ENCODE results near the gene DIDO1.
A peak's percentile ranks its signal among the peaks of the same experiment; 100 is the strongest.
"Not testable (repeated sequence)": the region's sequence is repeated elsewhere in the genome, so short reads cannot be mapped to it uniquely, and the experiment has no call there.

DIDO1 gene

DNA sequence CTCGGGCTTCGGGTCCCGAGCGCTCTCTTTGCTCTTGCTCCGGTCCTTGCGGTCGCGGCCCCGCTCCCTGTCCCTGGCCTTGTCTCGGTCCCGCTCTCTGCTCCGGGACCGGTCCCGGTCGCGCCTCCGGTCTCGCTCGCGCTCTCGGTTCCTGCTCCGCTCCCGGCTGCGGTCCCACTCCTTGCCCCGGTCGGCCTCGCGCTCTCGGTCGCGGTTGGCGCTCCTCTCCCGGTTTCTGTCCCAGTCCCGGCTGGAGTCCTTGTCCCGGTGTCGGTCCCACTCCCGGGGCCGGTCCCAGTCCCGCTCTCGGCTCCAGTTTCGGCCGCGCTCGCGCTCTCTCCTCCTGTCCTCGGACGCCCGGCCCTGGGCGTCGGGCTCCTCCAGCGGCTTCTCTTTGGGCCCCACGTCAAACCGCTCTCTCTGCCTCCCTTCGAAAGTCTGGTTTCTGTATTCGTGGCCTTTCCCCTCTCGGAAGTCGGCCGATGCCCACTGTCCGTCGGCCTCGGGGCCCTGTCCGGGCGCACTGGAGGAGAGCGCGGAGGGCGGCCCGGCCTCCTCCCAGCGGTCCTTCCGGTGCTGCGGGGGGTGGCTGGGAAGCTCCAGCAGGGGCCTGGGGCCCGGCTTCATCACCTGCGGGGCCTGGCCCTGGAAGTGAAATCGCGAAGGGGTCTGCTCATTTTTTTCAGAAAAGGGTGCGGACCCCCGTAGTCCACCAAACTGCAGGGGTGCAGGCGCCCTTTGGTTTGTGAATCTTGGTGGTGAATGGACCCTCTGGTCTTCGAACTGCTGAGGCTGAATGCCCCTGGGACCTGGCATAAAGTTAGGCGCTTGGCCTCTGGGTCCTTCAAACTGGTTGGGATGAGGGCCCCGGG lies 46.8 kb downstream of the DIDO1 start:
- no peak for DNase-seq (ENCODE audit: low read depth)

DNA sequence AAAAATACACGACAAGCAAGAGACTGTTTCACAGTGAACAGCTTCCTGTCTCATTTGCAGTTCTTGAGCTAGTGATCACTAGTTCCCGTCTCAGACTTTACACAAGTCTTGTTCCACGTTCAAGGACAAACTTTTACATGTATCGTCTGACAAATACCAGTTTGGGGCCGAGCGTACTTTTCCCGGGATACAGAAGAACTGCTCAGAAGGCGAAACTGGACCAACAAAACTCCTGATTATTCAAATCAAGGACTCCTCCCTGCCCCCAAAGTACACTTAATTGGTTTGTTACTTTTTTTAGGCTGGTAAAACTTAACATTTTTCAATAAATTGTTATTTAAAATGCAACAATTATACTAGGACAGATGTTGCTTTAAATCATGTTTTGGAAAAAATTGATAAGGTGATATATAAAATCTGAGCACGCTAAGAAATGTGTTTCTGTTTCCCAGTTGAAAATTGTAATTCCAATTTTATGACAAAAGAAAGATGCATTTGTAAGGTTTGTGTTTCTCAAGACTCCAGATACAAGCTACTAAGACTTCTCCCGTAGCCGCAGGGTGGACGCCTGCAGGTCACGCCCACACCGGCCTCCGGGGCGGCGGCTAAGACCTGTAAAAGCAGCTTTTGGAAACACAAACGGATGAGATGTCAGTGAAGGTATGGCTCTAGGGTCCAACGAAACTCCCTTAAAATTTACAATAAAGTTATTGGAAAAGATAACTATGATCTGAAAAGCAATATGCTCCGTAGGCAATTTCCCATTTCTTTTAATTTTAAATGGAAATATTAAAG lies 47.9 kb downstream of the DIDO1 start:
- DNase-seq (ENCODE audit: low read depth) = no peak

DNA sequence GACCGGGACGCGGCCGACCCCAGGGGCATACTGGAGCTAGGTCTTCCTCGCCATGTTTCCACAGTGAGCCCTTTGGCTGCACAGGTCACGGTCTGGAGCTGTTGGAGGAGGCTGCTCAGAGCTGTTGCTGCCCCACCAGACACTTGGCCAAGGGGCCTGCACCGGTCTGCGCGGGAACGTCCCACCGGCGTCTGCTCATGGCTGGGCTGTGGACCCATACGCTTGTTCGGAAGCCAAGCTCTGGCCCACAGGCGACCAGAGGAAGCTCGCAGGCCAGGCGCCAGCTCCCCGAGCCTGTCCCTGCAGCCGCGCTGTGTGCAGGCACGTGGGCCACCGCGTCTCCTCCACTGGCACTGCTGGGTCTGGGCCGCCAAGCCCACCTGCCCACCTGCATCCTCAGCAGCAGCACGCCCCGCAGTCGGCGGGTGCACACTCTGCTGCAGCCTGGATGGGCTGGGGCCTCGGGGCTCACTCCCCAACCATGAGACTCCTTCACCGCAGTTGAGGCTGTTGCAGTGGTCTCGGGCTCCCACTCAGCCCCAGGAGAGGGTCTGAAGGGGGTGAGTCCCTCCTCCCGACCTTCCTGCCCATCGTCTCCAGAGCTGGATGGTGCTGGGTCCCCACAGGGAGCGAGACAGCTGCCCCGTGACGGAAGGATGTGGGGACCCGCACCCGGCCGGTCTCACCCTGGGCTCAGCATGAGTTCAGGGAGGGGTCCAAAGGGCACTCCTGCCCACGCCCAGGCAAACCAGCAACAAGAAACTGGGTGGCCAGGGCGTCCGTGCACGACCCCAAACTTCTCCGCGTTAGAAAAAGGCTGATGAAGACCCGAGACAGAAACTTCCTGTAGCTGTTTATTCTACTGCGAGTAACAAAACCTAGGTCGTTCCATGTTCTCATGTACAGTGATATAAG lies 49.1 kb downstream of the DIDO1 start:
- DNase-seq (ENCODE audit: low read depth) = no peak

DNA sequence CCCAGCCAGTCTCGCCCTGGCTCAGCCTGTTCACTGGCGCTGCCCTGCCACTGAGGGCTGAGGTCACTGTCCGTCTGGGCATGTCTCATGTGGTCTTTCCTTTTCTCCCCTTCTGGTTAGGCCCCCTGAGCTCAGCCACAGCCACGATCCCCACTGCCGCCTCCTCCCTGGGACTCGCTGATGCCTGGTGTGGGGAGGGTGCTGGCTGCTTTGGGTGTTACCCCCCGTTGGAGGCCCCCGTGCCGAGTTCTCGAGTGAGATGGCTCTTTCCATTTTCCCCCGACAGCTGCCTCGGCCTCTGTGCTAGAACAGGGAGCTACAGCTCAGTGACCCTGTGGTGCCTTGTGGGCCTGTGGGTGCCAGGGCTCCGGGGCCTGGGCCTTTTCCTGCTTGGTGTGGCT lies 49.8 kb downstream of the DIDO1 start:
- DNase-seq (ENCODE audit: low read depth) = no peak

DNA sequence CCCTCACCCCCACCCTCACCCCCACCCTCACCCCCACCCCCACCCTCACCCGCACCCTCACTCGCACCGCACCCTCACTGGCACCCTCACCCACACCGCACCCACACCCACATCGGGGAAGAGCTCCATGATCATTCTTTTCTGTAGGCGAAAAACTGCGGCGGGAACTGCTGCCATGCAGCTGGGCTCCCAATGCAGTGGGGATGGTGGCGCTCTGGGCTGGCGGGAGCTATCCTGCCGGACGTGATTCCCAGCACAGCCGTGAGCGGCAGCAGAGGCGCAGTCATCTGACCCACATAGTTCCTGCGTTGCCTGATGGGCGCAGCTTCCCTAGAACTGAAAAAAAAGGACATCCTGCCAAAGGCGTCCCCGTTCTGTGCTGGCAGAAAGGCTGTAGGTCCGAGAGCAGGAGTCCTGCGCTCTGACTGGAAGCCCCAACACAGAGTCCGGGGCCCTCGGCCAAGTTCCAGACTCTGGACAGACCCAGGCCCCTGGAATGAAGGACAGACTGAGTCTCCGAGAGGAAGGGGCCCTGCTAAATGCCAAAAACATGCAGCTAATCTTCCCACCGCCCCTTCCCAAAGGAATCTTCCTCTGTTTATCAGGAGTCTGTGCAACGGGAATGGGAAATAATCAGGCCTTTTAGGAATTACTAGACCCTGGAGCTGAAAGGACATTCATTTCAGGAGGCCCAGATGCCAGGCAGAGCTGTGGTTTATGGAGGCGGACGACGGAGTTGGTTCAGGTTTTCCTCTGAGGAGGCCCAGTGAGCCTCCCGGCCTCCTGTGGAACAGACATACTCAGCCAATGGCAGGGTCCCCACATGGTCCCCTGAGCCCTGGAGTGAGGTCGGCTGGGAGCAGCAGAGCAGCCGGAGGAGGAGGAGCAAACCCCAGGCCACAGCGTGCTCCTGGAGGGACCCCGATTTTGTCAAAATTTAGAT lies 50.6 kb downstream of the DIDO1 start:
- no peak for DNase-seq (ENCODE audit: low read depth)

DNA sequence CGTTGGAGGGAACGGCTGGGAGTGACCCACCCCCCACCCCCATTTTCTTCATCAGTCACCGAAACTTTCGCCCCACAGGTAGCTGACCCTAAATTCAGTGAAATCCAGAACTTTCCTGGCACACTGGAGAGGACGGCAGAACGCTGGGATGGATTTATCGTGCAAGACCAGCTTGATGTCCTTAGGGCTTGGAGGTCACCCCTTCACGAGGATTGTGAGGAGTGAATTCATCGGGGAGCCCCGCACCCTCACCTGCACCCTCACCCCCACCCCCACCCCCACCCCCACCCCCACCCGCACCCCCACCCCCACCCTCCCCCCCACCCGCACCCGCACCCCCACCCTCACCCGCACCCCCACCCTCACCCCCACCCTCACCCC lies 51.4 kb downstream of the DIDO1 start:
- DNase-seq (ENCODE audit: low read depth) = no peak

DNA sequence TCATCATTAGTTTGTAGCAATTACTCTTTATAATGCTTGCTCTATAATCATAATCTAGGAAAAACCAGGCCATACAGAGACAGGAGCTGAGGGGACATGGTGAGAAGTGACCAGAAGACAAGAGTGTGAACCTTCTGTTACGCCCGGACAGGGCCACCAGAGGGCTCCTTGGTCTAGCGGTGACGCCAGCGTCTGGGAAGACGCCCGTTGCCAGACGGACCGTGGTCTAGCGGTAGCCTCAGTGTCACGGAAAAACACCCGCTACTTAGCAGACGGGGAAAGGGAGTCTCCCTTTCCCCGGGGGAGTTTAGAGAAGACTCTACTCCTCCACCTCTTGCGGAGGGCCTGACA lies 52.6 kb downstream of the DIDO1 start:
- not testable (repeated sequence) for DNase-seq (ENCODE audit: low read depth)

DNA sequence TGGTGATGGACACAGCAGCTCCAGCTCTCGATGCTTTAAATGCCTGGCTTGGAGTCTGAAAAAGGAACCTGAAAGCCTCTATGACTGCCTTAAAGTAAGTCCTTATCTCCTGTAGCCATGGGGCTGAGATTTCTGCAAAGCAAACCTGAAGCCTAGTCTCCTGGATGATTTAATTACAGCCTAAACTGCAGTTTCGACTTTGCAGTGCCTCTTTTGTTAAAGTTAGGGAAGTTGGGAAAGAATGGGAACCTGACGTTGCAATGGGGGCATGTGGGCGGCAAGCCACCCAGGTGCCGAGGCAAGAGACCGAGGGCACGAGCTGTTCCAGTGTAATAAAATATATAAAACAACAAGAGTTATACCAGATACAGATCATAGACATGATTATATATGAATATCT lies 53.0 kb downstream of the DIDO1 start:
- DNase-seq (ENCODE audit: low read depth) = no peak

DNA sequence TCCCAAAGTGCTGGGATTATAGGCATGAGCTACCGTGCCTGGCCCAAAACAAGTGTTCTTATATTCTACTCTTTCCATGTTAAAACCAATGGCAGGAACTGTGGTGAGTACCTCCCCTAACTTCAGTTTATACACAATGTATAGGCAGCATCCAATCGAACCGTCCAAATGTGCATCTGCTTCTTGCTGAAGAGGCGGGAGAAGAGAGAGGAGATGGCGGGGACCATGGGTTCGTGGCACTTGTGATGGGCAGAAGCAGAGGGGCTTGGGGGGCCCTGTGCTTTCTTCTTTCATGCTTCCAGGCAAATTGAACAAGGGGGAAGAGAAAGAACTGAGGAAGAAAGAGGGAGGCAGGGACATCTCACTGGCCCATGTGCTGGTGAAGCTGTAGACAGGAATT lies 53.4 kb downstream of the DIDO1 start:
- no peak for DNase-seq (ENCODE audit: low read depth)

DNA sequence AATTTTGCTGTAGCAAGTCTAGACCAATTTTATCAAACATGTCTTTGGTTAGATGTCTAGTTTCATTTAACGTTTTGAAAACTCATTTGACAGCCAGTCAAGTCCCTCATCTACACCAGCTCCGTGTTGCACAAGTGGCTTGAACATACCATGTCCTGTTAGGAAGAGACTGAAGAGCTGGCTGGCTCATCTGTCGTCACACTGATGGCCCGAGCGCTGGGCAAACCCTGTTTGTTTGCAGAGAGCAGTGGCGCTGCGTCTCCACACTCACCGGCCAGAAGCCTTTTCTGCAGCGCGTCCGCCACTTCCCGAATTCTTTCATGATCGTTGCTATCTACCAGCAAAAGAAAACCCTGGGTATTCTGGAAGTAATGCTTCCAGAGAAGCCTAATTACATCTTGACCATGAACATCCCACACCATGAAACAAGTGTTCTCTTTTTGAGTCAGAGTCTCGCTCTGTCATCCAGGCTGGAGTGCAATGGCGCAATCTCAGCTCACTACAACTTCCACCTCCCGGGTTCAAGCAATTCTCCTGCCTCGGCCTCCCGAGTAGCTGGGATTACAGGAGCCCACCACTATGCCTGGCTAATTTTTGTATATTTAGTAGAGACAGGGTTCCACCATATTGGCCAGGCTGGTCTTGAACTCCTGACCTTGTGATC lies 54.0 kb downstream of the DIDO1 start:
- DNase-seq (ENCODE audit: low read depth) = no peak

DNA sequence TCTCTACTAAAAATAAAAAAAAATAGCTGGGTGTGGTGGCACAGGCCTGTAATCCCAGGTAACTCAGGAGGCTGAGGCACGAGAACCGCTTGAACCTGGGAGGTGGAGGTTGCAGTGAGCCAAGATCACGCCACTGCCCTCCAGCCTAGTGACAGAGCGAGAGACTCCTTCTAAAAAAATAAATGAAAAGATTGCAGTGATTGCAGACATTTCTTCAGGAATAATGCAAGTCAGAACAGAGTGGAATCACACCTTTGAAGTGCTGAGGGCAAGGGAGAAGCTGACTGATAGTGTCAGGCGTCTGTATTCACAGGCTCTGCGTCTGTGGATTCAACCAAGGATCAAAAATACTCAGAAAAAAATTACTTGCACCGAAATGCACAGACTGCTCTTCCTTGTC lies 62.1 kb downstream of the DIDO1 start:
- DNase-seq (ENCODE audit: low read depth) = no peak

DNA sequence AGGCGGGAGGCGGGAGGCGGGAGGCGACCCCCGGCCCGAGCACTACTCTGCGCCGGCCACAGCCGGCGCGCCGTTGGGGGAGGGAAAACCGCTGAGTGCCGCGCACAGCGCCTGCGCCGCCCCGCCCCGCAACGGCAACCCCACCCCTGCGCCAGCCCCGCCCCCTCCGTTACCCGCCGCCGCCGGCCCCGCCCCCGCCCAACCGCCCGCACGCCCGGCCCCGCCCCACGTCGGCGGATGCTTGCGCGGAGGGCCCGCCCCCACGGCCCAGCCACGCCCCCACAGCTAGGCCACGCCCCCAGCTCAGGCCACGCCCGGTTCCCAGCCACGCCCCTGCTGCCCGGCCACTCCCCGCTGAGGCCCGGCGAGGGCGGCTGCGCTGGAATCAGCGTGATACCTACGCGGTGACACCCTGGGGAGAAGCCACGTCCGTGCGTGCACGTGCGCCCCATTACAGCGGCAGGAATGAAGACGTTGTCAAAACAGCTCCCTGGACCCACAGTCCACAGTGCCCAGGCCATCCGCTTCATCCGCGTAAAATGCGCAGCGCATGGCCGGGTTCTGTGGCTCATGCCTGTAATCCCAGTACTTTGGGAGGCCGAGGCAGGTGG lies 64.5 kb downstream of the DIDO1 start, which contains the start of gene TCFL5:
TSS of gene TCFL5 (minus strand) at position 97 of the 611 bp plus-strand sequence. CDS start 152 bp downstream, outside the sequence.
- DNase-seq (ENCODE audit: low read depth) = peak; percentile 99

DNA sequence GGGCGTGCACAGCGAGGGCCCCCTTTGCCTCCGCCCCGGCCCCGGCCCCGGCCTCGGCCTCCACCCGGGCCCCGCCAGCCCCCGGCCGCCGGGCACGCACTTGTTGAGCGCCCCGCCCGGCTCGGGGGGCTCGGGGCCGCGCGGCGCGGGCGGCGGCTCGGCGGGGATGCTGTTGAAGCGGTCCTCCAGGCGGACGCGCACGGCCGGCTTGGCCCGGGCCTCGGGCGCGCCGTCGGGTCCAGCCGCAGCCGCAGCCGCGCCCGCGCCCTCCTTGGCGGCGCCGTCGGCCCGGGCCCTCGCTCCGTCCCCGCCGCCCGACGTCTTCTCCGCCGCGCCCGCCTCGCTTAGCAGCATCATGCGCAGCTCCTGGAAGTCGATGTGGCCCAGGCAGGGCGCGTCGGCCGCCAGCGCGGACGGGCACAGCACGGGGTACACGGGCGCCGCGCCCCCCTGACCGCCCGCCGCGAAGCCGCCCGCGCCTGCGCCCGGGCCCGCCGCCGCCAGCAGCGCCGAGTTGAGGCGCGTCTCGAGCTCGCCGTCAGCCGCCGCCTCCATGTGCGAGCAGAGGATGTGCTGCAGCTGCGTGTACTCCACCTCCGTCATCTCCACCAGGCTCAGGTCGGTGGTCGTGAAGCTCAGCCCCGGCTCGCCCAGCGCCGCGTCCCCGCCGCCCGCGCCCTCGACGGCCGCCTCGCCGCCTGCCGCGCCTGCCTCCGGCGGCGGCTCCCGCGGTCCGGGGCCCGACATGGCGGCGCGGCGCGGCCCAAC lies 65.2 kb downstream of the DIDO1 start:
- no peak for DNase-seq (ENCODE audit: low read depth)

DNA sequence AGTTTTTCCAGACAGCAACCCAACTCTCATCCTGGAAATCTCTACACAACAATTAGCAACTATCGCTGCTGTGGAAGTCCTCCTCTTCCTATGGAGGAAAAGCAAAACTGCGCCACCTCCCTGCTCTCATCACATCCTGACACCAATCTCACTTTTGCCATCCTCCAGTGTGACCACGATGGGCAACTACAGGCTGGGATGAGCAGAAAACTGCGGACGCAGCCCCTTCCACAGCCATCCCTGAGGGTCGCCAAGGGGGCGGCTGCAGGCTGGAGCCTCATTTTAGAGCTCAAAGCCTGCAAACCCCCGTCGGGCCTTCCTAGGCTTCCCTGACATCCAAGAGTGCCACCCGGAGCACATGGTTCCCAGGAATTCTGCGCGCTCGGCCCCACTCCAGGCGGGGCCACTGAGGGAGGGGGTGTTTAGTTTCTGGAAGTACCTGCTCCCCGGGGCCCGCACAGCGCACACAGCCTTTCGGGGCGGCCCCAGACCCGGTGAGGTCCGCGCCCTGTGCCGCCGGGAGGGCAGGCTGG lies 65.8 kb downstream of the DIDO1 start:
- no peak for DNase-seq (ENCODE audit: low read depth)

DNA sequence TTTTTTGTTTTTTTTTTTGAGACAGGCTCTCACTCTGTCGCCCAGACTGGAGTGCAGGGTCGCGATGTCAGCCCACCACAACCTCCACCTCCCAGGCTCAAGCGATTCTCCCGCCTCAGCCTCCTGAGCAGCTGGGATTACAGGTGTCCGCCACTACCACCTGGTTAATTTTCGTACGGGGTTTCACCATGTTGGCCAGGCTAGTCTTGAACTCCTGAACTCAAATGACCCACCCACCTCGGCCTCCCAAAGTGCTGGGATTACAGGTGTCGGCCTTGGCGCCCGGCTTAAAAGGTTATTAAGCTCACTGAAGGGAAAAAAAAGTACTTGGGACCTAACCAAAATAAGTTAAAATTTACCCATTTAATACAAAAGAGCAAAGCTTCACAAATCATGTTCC lies 66.6 kb downstream of the DIDO1 start:
- DNase-seq (ENCODE audit: low read depth) = no peak

DNA sequence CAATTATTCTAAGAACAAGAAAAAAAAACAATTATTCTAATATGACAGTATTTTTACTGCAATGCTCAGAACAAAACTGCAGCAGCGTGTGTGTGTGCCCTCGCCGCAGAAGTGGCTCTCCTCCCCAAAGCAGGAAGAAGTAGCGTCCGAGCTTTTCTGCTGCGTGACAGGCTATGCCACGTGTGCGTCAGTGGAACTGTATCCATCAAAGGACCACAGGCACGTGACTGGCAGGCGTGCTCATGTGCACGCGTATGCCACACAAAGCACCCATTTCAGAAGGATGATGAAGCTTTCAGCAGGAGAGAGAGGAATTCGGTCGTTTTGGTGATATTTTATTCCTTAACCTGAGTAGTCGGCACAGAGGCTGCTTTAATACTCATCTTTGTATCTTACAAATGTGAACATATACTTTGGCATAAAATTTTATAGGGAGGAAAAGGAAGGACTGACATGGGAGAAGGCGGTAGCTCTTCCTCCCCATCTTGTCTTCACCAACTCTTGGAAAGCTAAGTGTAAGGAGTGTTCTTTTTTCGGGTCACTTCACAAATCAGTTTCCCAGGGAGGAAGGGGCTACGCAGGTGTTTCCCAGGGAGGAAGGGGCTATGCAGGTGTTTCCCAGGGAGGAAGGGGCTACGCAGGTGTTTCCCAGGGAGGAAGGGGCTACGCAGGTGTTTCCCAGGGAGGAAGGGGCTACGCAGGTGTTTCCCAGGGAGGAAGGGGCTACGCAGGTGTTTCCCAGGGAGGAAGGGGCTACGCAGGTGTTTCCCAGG lies 68.1 kb downstream of the DIDO1 start:
- no peak for DNase-seq (ENCODE audit: low read depth)

DNA sequence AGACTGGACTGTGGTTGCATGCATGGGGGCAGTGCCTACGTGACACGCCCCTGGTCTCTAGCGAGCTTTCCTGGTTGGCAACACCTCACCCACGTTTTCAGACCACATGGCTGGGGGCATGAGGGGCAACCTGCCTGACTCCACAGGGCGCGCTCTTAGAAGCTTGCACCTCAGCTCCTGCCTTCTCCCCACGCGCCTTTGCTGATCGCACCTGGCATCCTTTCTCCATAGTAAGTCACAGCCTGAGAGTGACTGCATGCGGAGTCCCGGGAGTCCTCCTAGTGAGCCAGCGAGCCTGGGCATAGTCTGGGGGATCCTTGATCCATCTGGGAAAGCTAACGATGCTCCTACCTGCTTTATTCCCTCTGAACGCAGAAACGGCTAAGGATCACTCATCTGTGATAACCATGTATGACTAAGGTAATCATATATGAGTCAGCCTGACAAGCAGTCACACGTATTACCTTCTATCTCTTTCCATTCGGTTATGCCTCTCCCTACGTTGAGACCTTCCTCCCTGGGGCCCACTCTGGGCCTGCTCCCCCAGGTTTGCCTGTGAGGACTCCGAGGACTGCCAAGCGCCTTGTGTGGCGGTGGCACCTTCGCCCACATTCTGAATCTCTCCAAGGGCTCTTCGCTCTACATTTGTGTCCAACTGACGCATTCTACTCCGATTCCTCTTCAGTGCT lies 69.2 kb downstream of the DIDO1 start:
- DNase-seq (ENCODE audit: low read depth) = no peak

DNA sequence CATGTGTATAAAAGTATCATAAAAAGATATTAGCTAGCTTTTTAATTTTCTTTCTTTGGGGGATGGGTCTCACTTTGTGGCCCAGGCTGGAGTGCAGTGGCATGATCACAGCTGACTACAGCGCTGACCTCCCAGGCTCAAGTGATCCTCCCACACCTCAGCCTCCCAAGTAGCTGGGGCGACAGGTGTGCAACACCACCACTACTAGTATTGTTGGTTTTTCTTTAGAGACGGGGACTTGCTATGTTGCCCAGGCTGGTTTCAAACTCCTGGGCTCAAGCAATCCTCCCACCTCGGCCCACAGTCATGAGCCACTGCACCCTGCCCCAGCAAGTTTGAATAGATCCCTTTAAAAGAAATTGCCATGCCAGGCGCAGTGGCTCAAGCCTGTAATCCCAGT lies 71.2 kb downstream of the DIDO1 start:
- no peak for DNase-seq (ENCODE audit: low read depth)

Measured in stimulated activated CD8-positive, alpha-beta memory T cell treated with anti-CD3 and anti-CD28 coated beads, Interleukin-15, amount 100 ng/mL, for 24 hours (primary cell).